K562 (cell line): ENCODE results near the gene ZNF582. TPM values are rescaled to one million over a fixed set of nuclear protein-coding genes. Genes with fewer than 3 reads are reported as not detected.

Experiments
- NCOA1 ChIP-seq: fragments of 450-650 bp; IDR thresholded peaks from 2 replicates; pipeline ENCODE4 v1.6.1; 2016; ENCODE audit warnings: low read depth
- ZBTB17 ChIP-seq: fragments of 450-650 bp; formaldehyde crosslinking; IDR thresholded peaks from 2 replicates; pipeline ENCODE4 v1.4.0; 2020; ENCODE audit warnings: mild to moderate bottlenecking
- ZNF253 ChIP-seq: fragments of 250-450 bp; sonication (Bioruptor Pico); conservative IDR thresholded peaks from 2 replicates; pipeline ENCODE4 v1.6.1; 2021; ENCODE audit warnings: mild to moderate bottlenecking
- ZNF408 ChIP-seq: fragments of 250-450 bp; sonication (Bioruptor Pico); IDR thresholded peaks from 2 replicates; pipeline ENCODE4 v1.4.0; 2020; ENCODE audit warnings: low read depth, mild to moderate bottlenecking, moderate library complexity
- ZNF57 ChIP-seq: fragments of 450-650 bp; formaldehyde crosslinking; IDR thresholded peaks from 2 replicates; pipeline ENCODE4 v1.4.0; 2020; ENCODE audit warnings: mild to moderate bottlenecking, moderate library complexity
- polyA plus RNA-seq, 8 experiments: library from polyadenylated mRNA; depleted of rRNA in 4 of 8; stranded (reverse) in 5 of 8; unstranded in 3 of 8; fragments of >200 nt; fragmentation: Nextera tagmentation in 2 of 8; fragmentation: Illumina TruSeq in 1 of 8; extraction: Ambion mirVana in 2 of 8; extraction: Trizol in 1 of 8; gene quantifications; 2 replicates each; pipeline versions ENCODE4 v1.2.1 to v1.2.3, GENCODE V29; 2011 to 2014; ENCODE audit warnings: inconsistent platforms in 1 of 8, missing spikeins in 1 of 8
- total RNA-seq, 7 experiments: library from RNA; depleted of rRNA in 6 of 7; stranded (reverse); fragments of >200 nt in 6 of 7; fragmentation: Illumina TruSeq in 2 of 7; extraction: Trizol in 2 of 7; gene quantifications; 2 replicates each; pipeline versions ENCODE4 v1.2.1 to v1.2.3, GENCODE V29; 2011 to 2021; ENCODE audit warnings: low replicate concordance in 1 of 7
- TF ChIP-seq, protein P1 (sequence below): IDR thresholded peaks from 2 replicates; pipeline ENCODE4 v1.6.1; 2011; ENCODE audit warnings: borderline replicate concordance, low read depth, mild to moderate bottlenecking, moderate library complexity, low read length; ENCODE audit not compliant: insufficient read depth, poor library complexity, severe bottlenecking
- TF ChIP-seq, protein P2 (sequence below): fragments of 250-450 bp; sonication (Bioruptor Pico); IDR thresholded peaks from 2 replicates; pipeline ENCODE4 v1.9.0; 2021; ENCODE audit warnings: mild to moderate bottlenecking, inconsistent platforms
- TF ChIP-seq, protein P3 (sequence below), 2 experiments: fragments of 450-650 bp; IDR thresholded peaks; 2 replicates each; pipeline ENCODE4 v1.6.1; 2016

Gene ZNF582
- total and polyA plus RNA-seq, 9 of the 15 experiments (the other 6 are each of a cell fraction or from before 2014, with no cell fraction given), result 0.72 to 3.3 (median 1.6) TPM

DNA sequence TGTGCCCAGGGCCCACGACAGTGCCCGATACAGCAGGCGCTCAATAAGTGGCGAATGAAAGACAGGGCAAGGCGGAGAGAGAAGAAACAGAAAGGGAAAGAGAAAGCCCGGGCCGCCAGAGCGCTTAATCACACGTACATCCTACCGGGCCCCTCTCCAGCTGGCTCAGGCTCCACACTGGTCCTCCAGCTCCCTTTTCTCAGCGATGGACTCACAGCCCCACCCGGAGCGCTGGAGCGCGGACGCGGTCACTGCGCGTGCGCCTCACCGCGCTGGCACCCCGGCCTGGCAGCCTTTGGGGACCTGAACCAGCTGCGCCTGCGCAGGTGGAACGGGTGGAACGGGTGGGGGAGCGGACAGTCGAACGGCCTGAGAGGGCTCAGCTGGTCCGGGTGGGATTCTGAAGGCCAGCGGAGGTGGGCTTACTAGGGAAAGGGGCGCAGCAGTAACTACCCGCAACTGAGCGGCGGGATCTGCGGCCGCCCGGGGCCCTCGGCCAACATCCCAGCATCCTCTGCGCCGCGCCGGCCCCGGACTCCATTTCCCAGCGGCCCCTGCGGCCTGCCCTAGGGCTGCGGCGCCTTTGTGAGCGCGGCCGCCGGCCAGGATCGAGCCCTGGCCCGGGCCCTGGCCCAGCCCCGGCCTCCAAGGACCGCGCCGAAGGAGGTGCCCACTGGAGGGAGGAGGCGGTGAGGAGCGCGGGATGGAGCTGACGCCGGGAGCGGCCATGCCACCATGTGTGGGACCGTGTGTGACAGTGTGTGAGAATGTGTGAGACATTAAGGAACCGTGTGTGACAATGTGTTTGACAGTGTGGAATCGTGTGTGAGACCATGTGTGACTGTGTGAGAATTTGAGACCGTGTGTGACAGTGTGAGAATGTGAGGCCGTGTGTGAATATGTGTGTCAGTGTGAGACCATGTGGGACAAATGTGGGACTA is 10.7 kb upstream of the ZNF582 start, which contains the start of gene ZNF583 (continued):
- TF ChIP-seq ZNF253 (CRISPR knock-in tag) (no peak), NCOA1 (0 out of 2 replicates have a peak, but pooled peaks have one; percentile 12), ZBTB17 (CRISPR knock-in tag) (no peak; the same call in 1 of the 2 replicates), ZNF408 (no peak), ZNF57 (no peak)
- TF ChIP-seq, protein P1, sequence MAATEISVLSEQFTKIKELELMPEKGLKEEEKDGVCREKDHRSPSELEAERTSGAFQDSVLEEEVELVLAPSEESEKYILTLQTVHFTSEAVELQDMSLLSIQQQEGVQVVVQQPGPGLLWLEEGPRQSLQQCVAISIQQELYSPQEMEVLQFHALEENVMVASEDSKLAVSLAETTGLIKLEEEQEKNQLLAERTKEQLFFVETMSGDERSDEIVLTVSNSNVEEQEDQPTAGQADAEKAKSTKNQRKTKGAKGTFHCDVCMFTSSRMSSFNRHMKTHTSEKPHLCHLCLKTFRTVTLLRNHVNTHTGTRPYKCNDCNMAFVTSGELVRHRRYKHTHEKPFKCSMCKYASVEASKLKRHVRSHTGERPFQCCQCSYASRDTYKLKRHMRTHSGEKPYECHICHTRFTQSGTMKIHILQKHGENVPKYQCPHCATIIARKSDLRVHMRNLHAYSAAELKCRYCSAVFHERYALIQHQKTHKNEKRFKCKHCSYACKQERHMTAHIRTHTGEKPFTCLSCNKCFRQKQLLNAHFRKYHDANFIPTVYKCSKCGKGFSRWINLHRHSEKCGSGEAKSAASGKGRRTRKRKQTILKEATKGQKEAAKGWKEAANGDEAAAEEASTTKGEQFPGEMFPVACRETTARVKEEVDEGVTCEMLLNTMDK, result no peak
- TF ChIP-seq, protein P2, sequence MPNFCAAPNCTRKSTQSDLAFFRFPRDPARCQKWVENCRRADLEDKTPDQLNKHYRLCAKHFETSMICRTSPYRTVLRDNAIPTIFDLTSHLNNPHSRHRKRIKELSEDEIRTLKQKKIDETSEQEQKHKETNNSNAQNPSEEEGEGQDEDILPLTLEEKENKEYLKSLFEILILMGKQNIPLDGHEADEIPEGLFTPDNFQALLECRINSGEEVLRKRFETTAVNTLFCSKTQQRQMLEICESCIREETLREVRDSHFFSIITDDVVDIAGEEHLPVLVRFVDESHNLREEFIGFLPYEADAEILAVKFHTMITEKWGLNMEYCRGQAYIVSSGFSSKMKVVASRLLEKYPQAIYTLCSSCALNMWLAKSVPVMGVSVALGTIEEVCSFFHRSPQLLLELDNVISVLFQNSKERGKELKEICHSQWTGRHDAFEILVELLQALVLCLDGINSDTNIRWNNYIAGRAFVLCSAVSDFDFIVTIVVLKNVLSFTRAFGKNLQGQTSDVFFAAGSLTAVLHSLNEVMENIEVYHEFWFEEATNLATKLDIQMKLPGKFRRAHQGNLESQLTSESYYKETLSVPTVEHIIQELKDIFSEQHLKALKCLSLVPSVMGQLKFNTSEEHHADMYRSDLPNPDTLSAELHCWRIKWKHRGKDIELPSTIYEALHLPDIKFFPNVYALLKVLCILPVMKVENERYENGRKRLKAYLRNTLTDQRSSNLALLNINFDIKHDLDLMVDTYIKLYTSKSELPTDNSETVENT (CRISPR knock-in tag), result 0 out of 2 replicates have a peak, but pooled peaks have one; percentile 17
- TF ChIP-seq, protein P3, sequence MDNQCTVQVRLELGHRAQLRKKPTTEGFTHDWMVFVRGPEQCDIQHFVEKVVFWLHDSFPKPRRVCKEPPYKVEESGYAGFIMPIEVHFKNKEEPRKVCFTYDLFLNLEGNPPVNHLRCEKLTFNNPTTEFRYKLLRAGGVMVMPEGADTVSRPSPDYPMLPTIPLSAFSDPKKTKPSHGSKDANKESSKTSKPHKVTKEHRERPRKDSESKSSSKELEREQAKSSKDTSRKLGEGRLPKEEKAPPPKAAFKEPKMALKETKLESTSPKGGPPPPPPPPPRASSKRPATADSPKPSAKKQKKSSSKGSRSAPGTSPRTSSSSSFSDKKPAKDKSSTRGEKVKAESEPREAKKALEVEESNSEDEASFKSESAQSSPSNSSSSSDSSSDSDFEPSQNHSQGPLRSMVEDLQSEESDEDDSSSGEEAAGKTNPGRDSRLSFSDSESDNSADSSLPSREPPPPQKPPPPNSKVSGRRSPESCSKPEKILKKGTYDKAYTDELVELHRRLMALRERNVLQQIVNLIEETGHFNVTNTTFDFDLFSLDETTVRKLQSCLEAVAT (IDR thresholded peaks at IDR 0.05), result peak in 1 of 2 experiments; percentile 82; a peak in 2 of 4 replicates
